Measurements from ENCODE around the gene KNDC1. TPM values are rescaled to one million over a fixed set of nuclear protein-coding genes. Genes with fewer than 3 reads are reported as not detected.

KNDC1 gene
- total and polyA plus RNA-seq, 2 donors (not counting 1 experiment from before 2014, with no cell fraction given), result 0.17 to 0.45 TPM

GRCh38 chr10:133270773-133271297, 110.8 kb downstream of the KNDC1 start:
- Mint-ChIP-seq H3K27ac (no peak overlapping the region), H3K9me3 (ENCODE audit: insufficient read depth) (no peaks in the 10 kb centered on the region), H3K4me1 (peaks cover 14% of the 10 kb centered on the region), H3K4me3 (no peak overlapping the region), H3K27me3 (no peaks in the 10 kb centered on the region)
- Histone ChIP-seq H3K4me3 (ENCODE audit: control extremely low read depth in 1 of 5, extremely low read depth in 1 of 5, insufficient read depth in 1 of 5, low read depth in 2 of 5, low read length in 4 of 5) (no peak overlapping the region), H3K4me1 (ENCODE audit: control insufficient read depth in 2 of 2, insufficient read depth in 2 of 2, low read length in 2 of 2) (peaks cover 10 to 26% of the 10 kb centered on the region in 2 donors), H3K9me3 (ENCODE audit: control extremely low read depth in 1 of 3, control insufficient read depth in 2 of 3, insufficient read depth in 1 of 3, low read length in 2 of 3) (no peaks in the 10 kb centered on the region), H3K4me2 (replicated peaks; ENCODE audit: low read depth, low read length, poor library complexity, severe bottlenecking) (no peak overlapping the region), H3K9ac (ENCODE audit: low read length) (no peak overlapping the region), H3K36me3 (replicated peaks in 1 of 2; ENCODE audit: control extremely low read depth in 1 of 2, control insufficient read depth in 1 of 2, extremely low read depth in 1 of 2, insufficient read depth in 2 of 2, low read length in 1 of 2) (peaks cover 0 to 68% of the 10 kb centered on the region in 2 experiments), H2AFZ (ENCODE audit: insufficient read depth, low read depth, low read length, poor library complexity, severe bottlenecking) (no peak overlapping the region), H3K27ac (ENCODE audit: low read length in 2 of 2) (no peak overlapping the region), H3K79me2 (ENCODE audit: control insufficient read depth, insufficient read depth, low read length) (peaks cover 6% of the 10 kb centered on the region), H3K27me3 (replicated peaks in 1 of 4; ENCODE audit: control extremely low read depth in 1 of 4, control insufficient read depth in 3 of 4, insufficient read depth in 4 of 4, low read length in 3 of 4) (no peaks in the 10 kb centered on the region), H4K20me1 (ENCODE audit: control insufficient read depth, insufficient read depth, low read length, poor library complexity, severe bottlenecking) (peaks cover 36% of the 10 kb centered on the region)
- no peak for TF ChIP-seq CTCF (IDR thresholded peaks at IDR 0.05)
- no peak for TF ChIP-seq EZH2 (IDR thresholded peaks at IDR 0.05; ENCODE audit: borderline replicate concordance, insufficient read depth, low read depth, low read length, poor library complexity, severe bottlenecking)
- ChIA-PET POLR2A (no interaction called here), CTCF (interaction anchor here (0.7 kb wide), 1 partner anchor 13 kb away, joined by 3 read pairs; no protein-coding TSS in a partner anchor)
- ATAC-seq (ENCODE audit: low read depth) (no peak), DNase-seq (no peak)
- intact Hi-C loops (cut with micrococcal nuclease), result loop anchor here (10.0 kb wide), 1 partner anchor 126 kb away; no protein-coding TSS in a partner anchor
- WGBS (ENCODE audit: insufficient coverage), result over 99% methylated on average over 19 of the region's 19 CpGs

GRCh38 chr10:133271521-133272300, 111.7 kb downstream of the KNDC1 start:
- Histone ChIP-seq H3K36me3 (replicated peaks in 1 of 2; ENCODE audit: control extremely low read depth in 1 of 2, control insufficient read depth in 1 of 2, extremely low read depth in 1 of 2, insufficient read depth in 2 of 2, low read length in 1 of 2) (peaks cover 0 to 64% of the 10 kb centered on the region in 2 experiments), H3K9ac (ENCODE audit: low read length) (no peak overlapping the region), H3K4me3 (ENCODE audit: control extremely low read depth in 1 of 5, extremely low read depth in 1 of 5, insufficient read depth in 1 of 5, low read depth in 2 of 5, low read length in 4 of 5) (no peak overlapping the region), H2AFZ (ENCODE audit: insufficient read depth, low read depth, low read length, poor library complexity, severe bottlenecking) (no peak overlapping the region), H3K4me2 (replicated peaks; ENCODE audit: low read depth, low read length, poor library complexity, severe bottlenecking) (no peak overlapping the region), H3K4me1 (ENCODE audit: control insufficient read depth in 2 of 2, insufficient read depth in 2 of 2, low read length in 2 of 2) (peaks cover 13 to 32% of the 10 kb centered on the region in 2 donors), H4K20me1 (ENCODE audit: control insufficient read depth, insufficient read depth, low read length, poor library complexity, severe bottlenecking) (peaks cover 36% of the 10 kb centered on the region), H3K9me3 (ENCODE audit: control extremely low read depth in 1 of 3, control insufficient read depth in 2 of 3, insufficient read depth in 1 of 3, low read length in 2 of 3) (no peaks in the 10 kb centered on the region), H3K27me3 (replicated peaks in 1 of 4; ENCODE audit: control extremely low read depth in 1 of 4, control insufficient read depth in 3 of 4, insufficient read depth in 4 of 4, low read length in 3 of 4) (no peaks in the 10 kb centered on the region), H3K27ac (ENCODE audit: low read length in 2 of 2) (no peak overlapping the region), H3K79me2 (ENCODE audit: control insufficient read depth, insufficient read depth, low read length) (peaks cover 12% of the 10 kb centered on the region)
- 89% methylated on average over 32 of the region's 35 CpGs for WGBS (ENCODE audit: insufficient coverage)
- CTCF ChIA-PET, result no interaction called here
- ATAC-seq (ENCODE audit: low read depth), result no peak
- POLR2A ChIA-PET, result no interaction called here
- intact Hi-C loops (cut with micrococcal nuclease), result loop anchor here (10.0 kb wide), 1 partner anchor 127 kb away; no protein-coding TSS in a partner anchor
- Mint-ChIP-seq H3K4me3 (no peak overlapping the region), H3K27me3 (no peaks in the 10 kb centered on the region), H3K4me1 (peaks cover 16% of the 10 kb centered on the region), H3K27ac (no peak overlapping the region), H3K9me3 (ENCODE audit: insufficient read depth) (no peaks in the 10 kb centered on the region)
- TF ChIP-seq EZH2 (IDR thresholded peaks at IDR 0.05; ENCODE audit: borderline replicate concordance, insufficient read depth, low read depth, low read length, poor library complexity, severe bottlenecking) (no peak), CTCF (IDR thresholded peaks at IDR 0.05) (no peak)
- DNase-seq, result no peak
